Right lobe of liver (tissue), 4 donors: ENCODE results near the gene FAM135A.
"Not testable (repeated sequence)": the region's sequence is repeated elsewhere in the genome, so short reads cannot be mapped to it uniquely, and the experiment has no call there.

Experiments
- CTCF ChIP-seq, 4 donors: fragments of 200-600 bp in 3 of 4; fragments of 450-650 bp in 1 of 4; IDR thresholded peaks; one replicate each; pipeline versions ENCODE4 v1.5.1 to v1.8.0; 2016 to 2022; ENCODE audit warnings: antibody characterized with exemption in 4 of 4, mild to moderate bottlenecking in 2 of 4
- POLR2A ChIP-seq: fragments of 450-650 bp; IDR thresholded peaks from one replicate; pipeline ENCODE4 v1.6.1; 2017; ENCODE audit warnings: antibody characterized with exemption, mild to moderate bottlenecking
- donor health status: DM: no; HTN: no; CAD: no.
- donor health status: DM: no; HTN: no; CAD: no.
- donor health status: DM: no; HTN: yes; CAD: no.

- not testable (repeated sequence) for TF ChIP-seq CTCF (IDR thresholded peaks at IDR 0.05); POLR2A
Observed at GRCh38 chr6:70470510-70470909, 57.2 kb downstream of the FAM135A start.
